Anterior cingulate cortex (tissue), 58 donors: Measurements from ENCODE around the gene CTCFL.
"Not testable (repeated sequence)": the region's sequence is repeated elsewhere in the genome, so short reads cannot be mapped to it uniquely, and the experiment has no call there.

Source experiments
- DNase-seq, 58 donors: peaks; one replicate each; lab custom pipeline; 2025; lab: John Stamatoyannopoulos, UW

CTCFL gene

DNA sequence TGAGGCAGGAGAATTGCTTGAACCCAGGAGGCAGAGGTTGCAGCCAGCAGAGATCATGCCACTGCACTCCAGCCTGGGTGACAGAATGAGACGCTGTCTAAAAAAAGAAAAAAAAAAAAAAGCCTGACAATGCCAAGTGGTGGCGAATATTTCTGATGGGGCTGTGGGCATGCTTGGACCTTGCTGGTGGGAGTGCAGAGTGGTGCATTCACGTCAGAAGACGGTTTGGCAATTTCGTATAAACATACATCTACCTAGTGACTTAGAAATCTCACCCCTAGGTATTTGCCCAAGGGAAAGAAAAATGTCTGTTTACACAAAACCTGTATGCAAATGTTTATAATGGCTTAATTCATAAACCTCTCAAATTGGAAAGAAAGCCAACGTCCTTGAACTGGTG, 33.6 kb downstream of the CTCFL start:
- DNase-seq: no peak

DNA sequence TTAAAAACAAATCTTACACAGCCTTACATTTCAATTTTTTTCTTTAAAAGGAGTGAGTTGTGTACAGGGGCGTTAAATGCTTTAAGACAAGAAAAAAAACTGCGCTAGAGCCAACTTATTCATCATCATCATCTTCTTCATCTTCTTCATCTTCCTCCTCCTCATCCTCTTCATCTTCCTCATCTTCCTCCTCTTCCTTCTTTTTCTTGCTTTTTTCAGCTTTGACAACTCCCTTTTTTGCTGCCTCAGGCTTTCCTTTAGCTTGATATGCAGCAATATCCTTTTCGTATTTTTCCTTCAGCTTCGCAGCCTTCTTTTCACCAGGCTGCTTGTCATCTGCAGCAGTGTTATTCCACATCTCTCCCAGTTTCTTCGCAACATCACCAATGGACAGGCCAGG, 36.7 kb downstream of the CTCFL start:
- DNase-seq: not testable (repeated sequence)

GRCh38 chr20:57485770-57486169, 39.2 kb downstream of the CTCFL start:
- no peak for DNase-seq

DNA sequence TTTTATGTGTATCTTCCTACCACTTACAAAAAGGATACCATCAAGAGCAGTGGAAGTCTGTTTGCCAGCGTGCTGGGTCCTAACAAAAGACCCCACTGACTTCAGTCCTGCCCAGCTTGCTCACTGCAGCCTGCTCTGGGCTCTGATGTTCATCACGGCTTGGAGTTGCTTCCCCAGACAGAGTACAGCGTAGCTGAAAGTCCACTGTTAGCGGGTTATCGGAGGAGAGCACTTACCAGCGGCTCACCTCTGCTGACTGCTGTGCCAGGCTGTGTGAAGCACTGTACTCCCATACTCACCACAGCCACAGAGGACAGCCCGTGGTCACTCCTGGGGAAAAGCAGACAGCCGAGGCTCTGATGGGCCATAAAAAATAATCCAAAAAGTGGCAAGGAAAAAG, 40.2 kb downstream of the CTCFL start:
- no peak for DNase-seq

- DNase-seq: no peak
Observed at GRCh38 chr20:57483287-57484050, 41.5 kb downstream of the CTCFL start.

- no peak for DNase-seq
Observed at GRCh38 chr20:57482796-57483195, 42.1 kb downstream of the CTCFL start.

DNA sequence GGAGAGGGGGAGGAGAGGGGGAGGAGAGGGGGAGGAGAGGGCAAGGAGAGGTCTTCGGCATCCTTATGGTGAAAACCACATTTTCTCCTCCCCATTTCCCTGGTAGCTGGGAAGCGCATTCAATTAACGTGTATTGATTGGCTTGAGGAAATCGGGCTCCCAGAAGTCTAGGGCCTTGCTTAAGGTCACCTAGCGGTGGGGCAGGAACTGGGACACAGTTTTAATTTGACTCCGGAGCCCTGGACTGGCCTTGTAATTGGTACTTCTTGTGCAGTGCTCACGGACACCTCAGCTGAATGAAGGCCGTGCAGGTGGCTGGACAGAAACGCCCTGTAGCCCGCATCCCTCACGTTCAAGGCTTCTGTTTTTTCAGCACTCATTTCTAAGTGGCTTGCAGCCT, 42.8 kb downstream of the CTCFL start:
- DNase-seq: no peak

DNA sequence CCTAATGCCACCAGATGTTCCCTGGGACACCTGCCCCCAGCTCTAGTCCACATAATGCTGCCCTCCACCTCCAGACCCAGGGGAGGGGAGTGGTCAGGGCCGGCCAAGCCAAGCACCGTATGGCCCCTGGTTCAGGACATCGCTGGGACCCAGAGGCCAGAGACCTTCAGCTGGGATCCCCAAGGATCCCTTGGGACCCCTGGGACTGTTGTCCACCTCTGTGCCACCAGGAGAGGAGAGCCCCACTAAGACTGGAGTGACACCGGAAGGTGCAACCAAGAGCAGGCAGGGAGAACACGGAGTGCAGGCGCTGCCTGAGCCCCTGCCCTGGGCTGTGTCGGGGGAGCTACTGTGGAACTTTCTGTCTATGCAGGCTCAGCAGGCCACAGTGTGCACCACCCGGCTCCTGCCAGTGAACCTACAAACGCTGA, 43.6 kb downstream of the CTCFL start:
- DNase-seq: no peak

DNA sequence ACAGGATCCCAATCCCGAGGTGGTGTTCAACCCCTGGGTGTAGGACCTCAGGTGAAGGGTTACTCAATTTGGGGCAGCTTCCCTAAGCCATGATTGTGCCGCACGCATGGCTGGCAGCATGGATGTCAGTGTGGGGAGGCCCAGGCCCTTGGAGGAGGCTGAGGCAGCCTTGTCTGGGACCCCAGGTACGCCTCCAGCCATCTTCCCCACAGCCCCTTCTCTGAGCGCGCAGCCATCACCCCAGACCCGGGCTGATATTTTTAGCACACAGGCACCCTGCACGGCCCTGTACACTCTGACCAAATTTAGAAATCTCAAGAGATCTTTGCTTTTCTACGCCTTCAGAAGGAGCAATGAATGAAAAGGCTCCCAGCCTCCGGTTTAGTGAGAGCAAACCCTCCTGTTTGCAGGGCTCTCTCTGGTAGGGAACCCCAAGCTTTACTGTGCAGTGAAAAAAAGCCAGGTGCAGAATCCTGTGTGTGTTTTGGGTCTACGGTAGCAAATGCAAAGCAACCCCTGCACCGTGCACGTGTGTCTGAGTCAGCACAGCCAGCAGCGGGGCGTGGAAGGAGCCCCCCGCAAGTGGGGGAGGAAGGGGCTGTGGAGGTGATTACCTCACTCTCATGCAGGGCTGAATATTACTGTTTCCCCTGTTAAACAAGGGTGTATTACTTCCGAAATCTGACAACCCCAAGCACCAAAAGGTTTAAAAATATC, 44.3 kb downstream of the CTCFL start:
- DNase-seq: no peak

- no peak for DNase-seq
Observed at GRCh38 chr20:57479196-57479595, 45.7 kb downstream of the CTCFL start.

GRCh38 chr20:57478176-57478575, 46.8 kb downstream of the CTCFL start:
- no peak for DNase-seq

GRCh38 chr20:57476641-57477461, 48.1 kb downstream of the CTCFL start:
- DNase-seq: no peak

GRCh38 chr20:57476084-57476526, 48.8 kb downstream of the CTCFL start:
- no peak for DNase-seq

- DNase-seq: no peak
Observed at GRCh38 chr20:57475388-57476083, 49.4 kb downstream of the CTCFL start.

DNA sequence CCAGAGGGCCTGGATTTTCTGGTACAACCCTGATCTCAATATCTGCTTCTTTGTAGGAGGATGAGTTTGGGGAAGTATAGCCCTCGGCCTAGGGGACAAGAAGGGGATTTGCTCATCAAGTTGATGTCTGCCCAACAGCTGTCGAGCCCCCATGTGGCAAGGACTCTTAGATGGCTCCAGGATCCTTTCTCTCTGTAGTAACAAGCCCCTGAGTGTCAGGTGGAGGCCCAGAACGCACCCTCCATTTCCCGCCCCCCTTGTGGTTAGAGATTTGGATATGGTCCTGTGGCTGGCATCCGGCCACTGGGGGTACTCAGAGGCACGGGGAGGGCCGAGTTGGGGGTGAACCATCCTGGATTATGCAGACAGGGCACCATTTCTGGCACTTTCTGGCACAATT, 50.1 kb downstream of the CTCFL start:
- DNase-seq: no peak

GRCh38 chr20:57474205-57474604, 50.7 kb downstream of the CTCFL start:
- no peak for DNase-seq

GRCh38 chr20:57473246-57474048, 51.5 kb downstream of the CTCFL start:
- DNase-seq: peak in 5 of 58 donors; percentile 8 to 39 (median 18)

GRCh38 chr20:57472474-57472873, 52.5 kb downstream of the CTCFL start:
- DNase-seq: not testable (repeated sequence)

- DNase-seq: no peak
Observed at GRCh38 chr20:57471496-57472372, 53.2 kb downstream of the CTCFL start.
